ENCODE measurements around the gene CAMTA1. TPM values are rescaled to one million over a fixed set of nuclear protein-coding genes. Genes with fewer than 3 reads are reported as not detected.
"Not testable (repeated sequence)": the region's sequence is repeated elsewhere in the genome, so short reads cannot be mapped to it uniquely, and the experiment has no call there.

CAMTA1 gene
- total RNA-seq, 1 donor from 2014 or later = 72.4 TPM

DNA sequence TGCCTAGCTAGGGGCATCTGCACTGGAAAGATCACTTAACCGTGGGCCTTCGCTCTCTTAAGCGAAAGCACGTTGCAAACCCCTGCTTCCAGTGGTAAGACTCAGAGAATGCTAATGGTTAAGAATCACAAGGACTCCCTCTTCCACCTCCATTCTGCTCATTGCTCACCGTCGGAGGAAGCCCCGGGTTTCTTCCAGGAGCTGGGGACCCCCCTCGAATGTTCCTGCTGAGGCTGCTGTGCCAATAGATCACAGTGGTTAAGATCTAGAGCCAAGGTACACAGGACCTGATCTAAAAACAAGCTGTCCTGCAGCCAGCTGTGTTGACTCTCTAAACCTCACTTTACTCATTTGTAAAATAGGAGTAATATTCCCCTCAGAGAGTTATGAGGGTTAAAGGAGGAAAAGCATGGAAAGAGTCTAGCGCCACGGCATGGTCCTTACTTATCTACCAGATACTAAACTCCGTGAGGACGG, 986.6 kb downstream of the CAMTA1 start:
- intact Hi-C loops (cut with DNase I) = no loop called here
- ATAC-seq = no peak
- DNase-seq (ENCODE audit: low spot score) = no peak

DNA sequence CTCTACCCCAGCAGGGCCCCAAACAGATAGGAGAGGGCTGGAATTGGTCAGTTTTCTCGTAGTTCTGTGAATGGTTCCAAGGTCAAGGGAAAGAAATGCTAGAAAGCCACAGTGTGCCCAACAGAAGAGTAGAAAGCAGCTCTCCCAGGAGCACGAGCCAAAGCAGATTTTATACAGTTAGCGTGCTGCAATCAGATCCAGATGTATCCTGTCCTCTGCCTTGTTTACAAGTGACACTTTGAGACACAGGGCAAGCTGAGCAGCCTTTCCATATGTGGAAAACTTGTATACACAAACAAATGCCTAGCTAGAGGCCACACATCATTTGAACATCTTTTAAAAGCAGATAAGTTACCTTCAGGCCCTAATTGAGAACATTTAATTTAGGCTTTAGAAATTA, 992.3 kb downstream of the CAMTA1 start:
- intact Hi-C loops (cut with DNase I) = no loop called here
- no peak for ATAC-seq
- DNase-seq (ENCODE audit: low spot score) = no peak

DNA sequence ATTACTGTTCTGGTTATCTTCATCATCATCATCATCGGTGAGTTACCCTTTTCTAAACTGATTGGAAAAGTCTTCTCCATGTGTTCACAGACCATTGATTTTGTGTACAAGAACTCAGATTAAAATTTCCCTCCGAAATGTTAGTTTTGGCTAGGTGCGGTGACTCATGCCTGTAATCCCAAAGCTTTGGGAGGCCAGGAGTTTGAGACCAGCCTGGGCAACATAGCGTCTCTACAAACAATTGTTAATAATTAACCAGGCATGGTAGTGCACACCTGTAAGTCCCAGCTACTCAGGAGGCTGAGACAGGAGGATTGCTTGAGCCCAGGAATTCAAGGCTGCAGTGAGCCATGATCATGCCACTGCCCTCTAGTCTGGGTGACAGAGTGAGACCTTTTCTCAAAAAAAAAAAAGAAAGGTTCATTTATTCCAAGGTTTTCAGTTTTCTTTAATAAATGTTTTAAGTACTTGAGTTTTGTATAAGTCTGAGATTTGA, 992.9 kb downstream of the CAMTA1 start:
- DNase-seq (ENCODE audit: low spot score) (no peak), ATAC-seq (no peak)
- intact Hi-C loops (cut with DNase I) = no loop called here

DNA sequence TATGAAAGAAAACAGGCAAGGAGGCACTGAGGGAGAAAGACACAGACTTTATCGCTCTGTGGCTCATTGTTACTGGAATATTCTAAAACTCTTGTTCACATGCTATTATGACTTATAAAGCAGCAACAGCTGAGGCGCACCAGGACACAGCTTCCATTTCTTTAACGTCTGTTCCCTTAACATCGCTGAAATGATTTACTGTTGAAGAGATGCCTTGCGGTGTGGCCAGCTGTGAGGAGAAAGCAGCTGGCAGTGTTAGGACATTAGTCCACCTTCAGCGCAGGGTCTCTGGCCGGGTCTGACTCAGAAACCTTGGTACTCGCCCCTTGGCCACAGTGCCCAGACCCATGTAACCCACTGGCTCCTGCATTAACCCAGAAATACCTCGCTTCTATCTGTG, 995.7 kb downstream of the CAMTA1 start:
- DNase-seq (ENCODE audit: low spot score) = no peak
- intact Hi-C loops (cut with DNase I) = no loop called here
- ATAC-seq = no peak

DNA sequence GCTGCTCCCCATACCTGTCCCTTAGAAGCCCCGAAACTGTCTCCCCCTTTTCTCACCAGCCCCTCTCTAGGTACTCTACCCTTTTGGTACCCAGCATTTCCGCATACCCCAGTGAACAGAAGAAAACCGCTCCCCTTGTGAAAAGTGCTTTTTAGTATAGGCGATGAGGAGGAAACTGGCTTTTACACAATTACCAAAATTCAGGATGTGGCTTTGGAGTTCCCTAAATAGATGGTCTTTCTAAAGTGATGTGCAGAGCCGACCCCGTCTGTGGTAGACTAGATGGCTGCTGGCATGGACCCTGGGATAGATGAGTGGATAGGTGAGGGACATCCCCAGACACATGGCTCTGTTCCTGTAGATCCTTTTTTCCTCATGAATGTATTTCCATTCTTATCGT, 996.2 kb downstream of the CAMTA1 start:
- ATAC-seq (no peak), DNase-seq (ENCODE audit: low spot score) (no peak)
- intact Hi-C loops (cut with DNase I) = no loop called here

DNA sequence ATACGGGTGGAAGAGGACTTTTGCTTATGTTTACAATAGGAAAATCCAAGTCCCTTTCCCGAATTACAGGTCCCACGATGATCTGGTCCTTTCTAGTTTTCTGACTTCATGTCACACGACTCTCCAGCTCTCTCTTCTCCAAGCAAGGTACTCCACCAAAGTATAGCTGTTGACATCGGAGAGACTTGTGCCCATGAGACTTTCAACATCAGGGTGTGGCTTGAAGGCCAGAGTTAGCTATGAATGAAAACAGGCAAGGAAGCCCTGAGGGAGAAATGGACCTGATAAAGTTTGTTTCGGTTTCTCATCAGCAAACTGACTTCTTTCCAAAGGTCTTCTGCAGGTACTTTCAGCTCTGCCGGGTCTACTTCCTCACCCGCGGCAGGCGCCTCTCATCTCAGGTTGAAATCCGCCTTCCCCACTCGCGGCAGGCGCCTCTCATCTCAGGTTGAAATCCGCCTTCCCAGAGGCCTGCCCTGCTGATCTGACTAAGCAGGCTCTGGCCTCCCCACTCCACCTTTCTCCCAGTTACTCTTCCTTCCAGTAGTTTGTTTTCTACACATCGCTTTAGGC, 996.8 kb downstream of the CAMTA1 start:
- ATAC-seq = no peak
- intact Hi-C loops (cut with DNase I) = no loop called here
- DNase-seq (ENCODE audit: low spot score) = no peak

DNA sequence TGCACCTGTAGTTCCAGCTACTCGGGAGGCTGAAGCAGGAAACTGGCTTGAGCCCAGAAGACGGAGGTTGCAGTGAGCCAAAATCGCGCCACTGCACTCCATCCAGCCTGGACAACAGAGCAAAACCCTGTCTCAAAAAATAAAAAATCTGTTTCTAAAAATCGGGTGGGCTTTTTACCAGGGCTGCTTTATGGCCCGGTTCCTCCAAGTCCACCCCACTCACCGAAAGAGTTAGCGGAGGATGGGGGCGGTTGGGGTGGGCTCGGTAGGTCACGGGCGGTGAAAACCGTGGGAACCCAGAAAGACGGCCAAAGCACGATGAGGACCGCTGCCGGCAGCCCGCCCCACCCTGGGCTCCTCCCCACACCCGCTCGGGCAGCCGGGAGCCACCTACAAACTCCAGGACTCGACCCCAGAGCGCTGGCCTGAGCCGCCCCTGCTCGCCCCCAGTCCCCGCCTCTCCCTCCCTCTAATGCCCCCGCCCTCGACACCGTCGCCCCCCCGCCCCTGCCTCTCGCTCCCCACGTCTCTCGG, 998.0 kb downstream of the CAMTA1 start:
- ATAC-seq (peak; percentile 81), DNase-seq (ENCODE audit: low spot score) (peak; percentile 86)
- intact Hi-C loops (cut with DNase I) = no loop called here

DNA sequence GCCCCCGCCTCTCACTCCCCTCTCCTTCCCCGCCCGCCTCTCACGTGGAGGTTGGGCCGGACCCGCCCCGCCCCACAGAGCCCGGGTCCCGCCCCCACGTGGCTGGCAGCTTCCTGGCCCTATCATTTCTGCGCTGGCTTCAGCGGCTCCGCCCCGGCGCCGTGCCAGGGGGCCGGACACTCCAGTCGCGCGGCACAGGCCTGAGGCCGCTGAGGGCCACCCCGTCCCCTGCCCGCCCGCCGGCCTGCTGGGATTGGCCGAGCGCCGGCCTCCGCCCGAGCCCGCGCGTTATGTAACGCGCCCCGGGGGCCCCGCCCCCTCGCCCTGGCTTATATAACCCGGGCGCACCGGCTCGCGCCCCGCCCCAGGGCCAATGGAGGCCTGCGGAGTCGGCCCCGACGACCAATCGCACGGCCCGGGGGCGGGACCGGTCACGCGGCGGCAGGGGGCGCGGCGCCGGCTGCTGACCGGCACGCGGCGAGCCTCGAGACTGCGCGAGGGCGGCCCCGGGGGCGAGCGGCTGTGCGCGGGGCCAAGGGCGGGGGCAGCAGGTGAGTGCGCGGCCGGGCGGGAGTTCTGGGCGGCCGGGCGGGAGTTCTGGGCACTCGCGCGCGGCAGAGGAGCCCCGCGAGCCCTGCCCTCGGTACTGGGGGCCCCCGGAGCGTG, 998.7 kb downstream of the CAMTA1 start, which contains the start of gene PER3:
PER3 (plus strand) TSS at position 466 of the 666 bp plus-strand sequence. CDS start 587 bp downstream, outside the sequence.
- ATAC-seq (peak; percentile 96), DNase-seq (ENCODE audit: low spot score) (peak; percentile 99)
- intact Hi-C loops (cut with DNase I) = no loop called here

DNA sequence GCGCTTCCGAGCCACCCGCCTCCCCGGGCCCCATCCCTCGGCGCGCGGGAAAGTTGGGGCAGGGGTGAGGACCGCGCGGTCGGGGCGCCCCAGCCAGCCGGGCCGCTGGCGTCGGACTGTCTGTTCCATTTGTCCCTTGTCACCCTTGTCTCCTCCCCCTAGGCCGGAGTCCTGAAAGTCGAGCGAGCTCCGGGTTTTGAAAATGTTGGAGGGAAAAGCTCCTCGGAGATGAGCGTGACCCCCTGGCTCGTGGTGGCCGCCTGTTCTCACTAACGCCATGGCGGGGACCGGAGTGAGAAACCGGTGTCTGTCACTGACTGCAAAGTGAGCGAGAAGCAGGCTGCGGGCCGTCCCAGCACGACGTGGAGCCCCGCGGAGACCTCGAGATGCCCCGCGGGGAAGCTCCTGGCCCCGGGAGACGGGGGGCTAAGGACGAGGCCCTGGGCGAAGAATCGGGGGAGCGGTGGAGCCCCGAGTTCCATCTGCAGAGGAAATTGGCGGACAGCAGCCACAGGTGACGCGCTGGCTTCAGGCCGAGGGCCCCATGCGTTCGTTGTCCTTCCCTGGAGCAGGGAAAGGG, 999.3 kb downstream of the CAMTA1 start:
- DNase-seq (ENCODE audit: low spot score) (peak; percentile 77), ATAC-seq (no peak)
- intact Hi-C loops (cut with DNase I) = no loop called here

DNA sequence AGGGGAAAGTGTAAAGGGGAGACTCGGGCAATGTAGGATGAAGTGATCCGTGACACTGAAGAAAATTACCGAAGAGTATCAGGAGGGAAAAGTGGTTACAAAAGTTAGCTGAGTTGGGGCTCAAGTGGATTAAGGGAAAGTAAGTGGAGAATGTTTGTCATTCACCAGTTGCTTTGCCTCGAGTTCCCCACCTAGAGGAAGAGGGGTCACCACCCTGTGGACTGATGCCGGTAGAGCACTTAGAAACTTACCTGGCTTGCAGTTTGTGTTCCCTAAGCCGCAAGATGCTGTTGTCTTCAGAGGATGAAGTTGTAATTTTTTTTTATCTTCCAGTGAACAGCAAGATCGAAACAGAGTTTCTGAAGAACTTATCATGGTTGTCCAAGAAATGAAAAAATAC, 999.9 kb downstream of the CAMTA1 start:
- no peak for ATAC-seq
- intact Hi-C loops (cut with DNase I) = no loop called here

DNA sequence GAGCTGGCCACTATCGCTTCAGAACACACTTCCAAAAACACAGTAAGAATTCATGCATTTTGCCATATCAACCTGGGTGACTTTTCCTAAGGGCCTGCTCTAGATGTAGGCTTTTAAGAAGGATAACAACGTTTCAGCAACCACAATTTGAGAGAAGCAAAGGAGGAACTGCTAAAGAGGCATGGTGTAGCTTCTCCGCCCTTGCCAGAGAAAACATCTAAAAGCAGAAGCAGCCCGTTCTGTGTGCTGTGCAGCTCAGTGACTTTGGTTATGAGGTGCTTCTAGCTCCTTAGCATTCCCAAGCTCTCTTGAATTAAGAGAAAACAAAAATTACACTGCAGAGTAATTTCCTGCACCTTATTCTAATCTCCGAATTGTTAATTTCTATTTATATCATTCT, 1001.5 kb downstream of the CAMTA1 start:
- no peak for ATAC-seq
- DNase-seq (ENCODE audit: low spot score) = no peak
- intact Hi-C loops (cut with DNase I) = no loop called here

More for the DNA sequence above, 999.9 kb downstream of the CAMTA1 start:
- DNase-seq (ENCODE audit: low spot score) = no peak

DNA sequence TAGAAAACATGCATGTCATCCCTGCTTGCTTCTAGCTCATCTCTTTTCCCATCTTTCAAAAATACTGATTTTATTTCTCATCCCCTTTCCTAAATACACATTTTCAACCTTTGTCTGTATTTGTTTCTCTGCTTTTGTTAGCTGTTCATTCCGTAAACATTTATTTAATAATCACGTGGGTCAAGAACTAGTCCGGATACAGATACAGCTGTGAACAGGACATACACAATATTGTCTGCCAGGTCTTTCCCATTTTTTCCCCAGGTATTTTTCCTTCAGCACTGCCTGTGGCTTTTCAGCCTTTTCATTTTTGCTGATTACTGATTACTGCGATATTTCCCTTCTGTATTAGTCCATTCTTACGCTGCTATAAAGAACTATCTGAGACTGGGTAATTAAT, 1004.6 kb downstream of the CAMTA1 start:
- intact Hi-C loops (cut with DNase I) = loop anchor here (10.0 kb wide), 1 partner anchor 945 kb away; no protein-coding TSS in a partner anchor
- DNase-seq (ENCODE audit: low spot score) = no peak
- no peak for ATAC-seq

DNA sequence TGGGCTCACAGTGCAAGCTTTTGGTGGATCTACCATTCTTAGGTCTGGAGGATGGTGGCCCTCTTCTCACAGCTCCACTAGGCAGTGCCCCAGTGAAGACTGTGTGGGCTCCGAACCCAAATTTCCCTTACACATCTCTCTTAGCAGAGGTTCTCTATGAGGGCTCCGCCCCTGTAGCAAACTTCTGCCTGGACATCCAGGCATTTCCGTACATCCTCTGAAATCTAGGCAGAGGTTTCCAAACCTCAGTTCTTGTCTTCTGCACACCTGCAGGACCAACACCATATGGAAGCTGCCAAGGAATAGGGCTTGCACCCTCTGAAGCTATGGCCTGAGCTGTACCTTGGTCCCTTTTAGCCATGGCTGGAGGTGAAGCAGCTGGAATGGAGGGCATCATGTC, 1005.8 kb downstream of the CAMTA1 start:
- DNase-seq (ENCODE audit: low spot score); ATAC-seq: not testable (repeated sequence)
- intact Hi-C loops (cut with DNase I) = loop anchor here (10.0 kb wide), 1 partner anchor 946 kb away; no protein-coding TSS in a partner anchor

DNA sequence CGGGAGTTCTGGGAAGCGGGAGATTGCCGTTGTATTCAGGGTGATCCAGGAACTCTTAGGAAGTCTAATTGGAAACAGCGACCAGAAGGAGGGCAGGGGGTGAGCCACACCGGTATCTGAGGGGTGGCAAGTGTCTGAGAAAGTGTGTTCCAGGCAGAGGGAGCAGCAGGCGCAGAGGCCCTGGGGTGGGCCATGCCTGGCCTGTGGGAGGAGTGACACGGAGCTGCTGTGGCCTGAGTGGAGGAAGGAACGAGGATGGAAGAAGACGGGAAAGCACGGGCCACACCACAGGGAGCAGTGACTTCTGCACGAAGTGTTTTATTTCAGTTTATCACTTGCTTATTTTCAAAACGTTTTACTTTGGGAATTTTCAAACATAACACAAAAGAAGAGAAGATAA, 1010.2 kb downstream of the CAMTA1 start:
- DNase-seq (ENCODE audit: low spot score) = no peak
- ATAC-seq = no peak
- intact Hi-C loops (cut with DNase I) = loop anchor here (10.0 kb wide), 1 partner anchor 951 kb away; no protein-coding TSS in a partner anchor

DNA sequence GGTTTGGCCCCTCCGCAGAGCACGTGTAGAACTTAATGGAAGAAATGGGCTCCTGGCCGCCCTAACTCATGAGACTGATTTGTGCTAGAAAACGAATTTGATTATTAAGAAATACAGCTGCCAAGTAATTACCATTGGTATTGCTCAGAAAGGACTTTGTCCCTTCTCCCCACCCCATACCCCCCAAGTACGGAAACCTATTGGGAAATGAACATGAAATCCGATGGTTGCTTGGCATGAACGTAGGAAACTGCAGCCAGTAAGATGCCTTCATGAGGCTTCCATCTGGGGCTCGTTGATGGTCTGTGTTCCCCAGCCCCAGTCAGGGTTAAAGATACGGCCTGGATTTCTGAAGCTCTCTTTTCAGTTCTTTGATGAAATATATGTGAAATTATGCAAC, 1020.2 kb downstream of the CAMTA1 start:
- ATAC-seq = no peak
- intact Hi-C loops (cut with DNase I) = no loop called here
- no peak for DNase-seq (ENCODE audit: low spot score)

DNA sequence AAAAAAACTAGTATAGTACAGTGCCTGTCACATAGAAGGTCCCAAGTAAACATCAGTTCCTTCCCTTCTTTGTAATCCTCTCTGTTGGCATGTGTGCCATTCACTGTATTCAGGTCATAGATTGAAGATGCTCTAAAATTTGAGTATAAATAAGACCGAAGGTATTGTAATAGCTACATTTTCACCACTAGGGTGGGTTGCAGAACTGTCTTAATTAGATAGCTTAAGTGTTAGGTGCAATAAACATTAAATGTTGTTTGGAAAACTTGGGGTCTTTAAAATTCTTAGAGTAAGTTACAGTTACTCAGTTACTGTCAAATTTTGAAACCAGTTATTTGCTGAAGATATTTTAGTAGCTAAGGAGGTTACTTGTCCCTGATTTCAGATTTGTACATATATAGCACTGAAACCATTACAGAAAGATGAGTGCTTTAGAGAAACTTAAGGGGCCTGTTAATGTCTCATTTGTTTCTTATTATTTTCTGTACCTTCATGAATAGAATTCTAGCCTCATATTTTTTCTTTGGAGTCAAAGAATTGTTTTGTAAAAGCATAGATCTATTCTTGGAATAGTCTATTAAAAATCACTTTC, 1023.1 kb downstream of the CAMTA1 start:
- intact Hi-C loops (cut with DNase I) = no loop called here
- peak; percentile 50 for ATAC-seq
- DNase-seq (ENCODE audit: low spot score) = no peak

DNA sequence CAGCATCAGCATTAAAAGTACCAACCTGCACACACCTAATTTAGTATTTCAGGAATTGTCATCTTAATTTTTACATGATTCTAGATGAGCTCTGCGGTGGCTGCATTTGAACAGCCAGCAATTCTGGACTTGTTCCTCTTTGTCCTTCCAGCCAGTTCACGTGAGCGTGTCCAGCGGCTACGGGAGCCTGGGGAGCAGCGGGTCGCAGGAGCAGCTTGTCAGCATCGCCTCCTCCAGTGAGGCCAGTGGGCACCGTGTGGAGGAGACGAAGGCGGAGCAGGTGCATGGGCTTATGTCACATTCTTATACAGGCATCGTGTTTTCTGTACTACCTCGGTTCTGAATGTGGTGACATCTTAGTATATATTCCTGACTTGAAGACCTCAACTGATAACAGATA, 1024.5 kb downstream of the CAMTA1 start:
- ATAC-seq = no peak
- intact Hi-C loops (cut with DNase I) = no loop called here

DNA sequence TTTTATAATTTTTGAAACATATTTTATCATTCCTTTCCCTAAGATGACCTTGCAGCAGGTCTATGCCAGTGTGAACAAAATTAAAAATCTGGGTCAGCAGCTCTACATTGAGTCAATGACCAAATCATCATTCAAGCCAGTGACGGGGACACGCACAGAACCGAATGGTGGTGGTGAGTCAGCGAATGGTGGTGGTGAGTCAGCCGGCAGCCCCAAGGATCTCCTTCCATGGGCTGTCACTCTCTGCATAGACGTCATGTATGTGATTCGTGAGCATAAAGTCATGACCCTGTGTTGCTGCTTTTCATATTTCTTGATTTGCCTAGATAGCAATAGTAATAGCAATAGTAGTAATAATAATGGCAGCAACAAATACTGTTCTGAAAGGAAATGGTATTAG, 1025.1 kb downstream of the CAMTA1 start:
- intact Hi-C loops (cut with DNase I) = no loop called here
- ATAC-seq = no peak
- no peak for DNase-seq (ENCODE audit: low spot score)

More for the DNA sequence above, 1024.5 kb downstream of the CAMTA1 start:
- DNase-seq (ENCODE audit: low spot score) = no peak

DNA sequence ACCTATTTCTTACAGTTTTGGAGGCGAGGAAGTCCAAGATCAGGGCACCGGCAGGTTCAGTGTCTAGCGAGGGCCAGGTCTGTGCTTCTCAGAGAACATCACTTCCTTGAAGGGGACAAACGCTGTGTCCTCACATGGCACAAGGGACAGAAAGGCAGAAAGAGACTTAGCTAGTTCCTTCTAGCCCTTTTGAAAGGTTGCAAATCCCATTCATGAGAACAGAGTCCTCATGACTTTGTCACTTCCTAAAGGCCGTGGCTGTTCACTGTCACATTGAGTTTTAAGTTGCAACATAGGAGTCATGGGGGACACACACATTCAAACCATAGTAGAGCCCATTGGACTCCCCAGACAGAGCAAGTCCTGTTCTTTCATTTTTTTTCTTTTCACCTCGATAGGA, 1026.2 kb downstream of the CAMTA1 start:
- no peak for ATAC-seq
- DNase-seq (ENCODE audit: low spot score) = no peak
- intact Hi-C loops (cut with DNase I) = no loop called here

Measured in sciatic nerve (tissue), 2 donors.